A549 (cell line): ENCODE measurements around the gene PMFBP1. TPM values are rescaled to one million over a fixed set of nuclear protein-coding genes. Genes with fewer than 3 reads are reported as not detected.

Experiments used
- ATAC-seq, 2 experiments: fragments of 200-7000 bp in 1 of 2; fragments of >200 bp in 1 of 2; cut with Nextera tagmentation in 1 of 2; cut with Tn5 transposase in 1 of 2; 3 replicates each; pipeline versions ENCODE4 v1.8.0 to v1.9.1; 2018 to 2020; ENCODE audit warnings: mild to moderate bottlenecking in 1 of 2, moderate library complexity in 1 of 2
- CTCF ChIA-PET: fragments of 300-600 bp; sonication (Branson Sonifier 250); formaldehyde crosslinking; extraction: SDS; loops from one replicate; lab custom pipeline; 2021; ENCODE audit warnings: antibody characterized with exemption, inconsistent platforms; lab: Yijun Ruan, JAX
- POLR2A ChIA-PET: fragments of 350-600 bp; formaldehyde crosslinking; extraction: SDS; loops from one replicate; lab custom pipeline; 2021; ENCODE audit warnings: antibody characterized with exemption, inconsistent platforms; lab: Yijun Ruan, JAX
- DNase-seq, 2 experiments: peaks; one replicate each; pipeline versions ENCODE4 v3.0.0 to v3.0.0-alpha.2; 2011 to 2016; ENCODE audit warnings: low read depth in 1 of 2, low spot score in 1 of 2
- FAIRE-seq: peaks from 2 replicates; lab custom pipeline; 2011; peaks lifted over from hg19 to GRCh38; lab: Jason Lieb, UNC
- H3K27ac ChIP-seq, 2 experiments: fragments of >200 bp; sonication (Bioruptor Twin); formaldehyde crosslinking; 3 replicates each; pipeline ENCODE4 v1.5.1; 2016 to 2017
- H3K4me1 ChIP-seq: fragments of >200 bp; sonication (Bioruptor Twin); formaldehyde crosslinking; 3 replicates; pipeline ENCODE4 v1.6.1; 2016
- H3K4me2 ChIP-seq: fragments of >200 bp; sonication (Bioruptor Twin); formaldehyde crosslinking; 3 replicates; pipeline ENCODE4 v1.6.1; 2016
- H3K4me3 ChIP-seq: fragments of >200 bp; sonication (Bioruptor Twin); formaldehyde crosslinking; 3 replicates; pipeline ENCODE4 v1.5.1; 2016
- H3K9me3 ChIP-seq: fragments of >200 bp; sonication (Bioruptor Twin); formaldehyde crosslinking; 3 replicates; pipeline ENCODE4 v1.6.1; 2016
- BCL3 ChIP-seq: fragments of >200 bp; sonication (Bioruptor Twin); formaldehyde crosslinking; IDR thresholded peaks from 3 replicates; pipeline ENCODE4 v1.6.1; 2016
- BHLHE40 ChIP-seq: IDR thresholded peaks from 2 replicates; pipeline ENCODE4 v1.6.1; 2012; ENCODE audit warnings: low read depth, low read length, inconsistent platforms
- CBX8 ChIP-seq: fragments of 200-600 bp; sonication (generic); IDR thresholded peaks from 2 replicates; pipeline ENCODE4 v1.6.1; 2016
- CHD4 ChIP-seq: fragments of 200-600 bp; sonication (generic); IDR thresholded peaks from 2 replicates; pipeline ENCODE4 v1.6.1; 2016; ENCODE audit warnings: antibody characterized with exemption, mild to moderate bottlenecking, borderline replicate concordance
- EHMT2 ChIP-seq: fragments of 200-600 bp; sonication (generic); IDR thresholded peaks from 2 replicates; pipeline ENCODE4 v1.6.1; 2016; ENCODE audit warnings: antibody characterized with exemption, low read depth, mild to moderate bottlenecking, moderate library complexity
- ELK1 ChIP-seq: fragments of 150-350 bp; IDR thresholded peaks from 2 replicates; pipeline ENCODE4 v1.6.1; 2014; ENCODE audit warnings: low read depth, mild to moderate bottlenecking, low read length
- EP300 ChIP-seq, 2 experiments: fragments of >200 bp; sonication (Bioruptor Twin); formaldehyde crosslinking; IDR thresholded peaks; 2 replicates in 1 of 2; 3 replicates in 1 of 2; pipeline ENCODE4 v1.6.1; 2016 to 2017
- ESRRA ChIP-seq: fragments of 150-350 bp; IDR thresholded peaks from 2 replicates; pipeline ENCODE4 v1.6.1; 2014; ENCODE audit warnings: mild to moderate bottlenecking, low read length, borderline replicate concordance
- FOSL2 ChIP-seq, 2 experiments: fragments of 450-650 bp in 1 of 2; fragments of >200 bp in 1 of 2; sonication (Bioruptor Twin) in 1 of 2; formaldehyde crosslinking; IDR thresholded peaks; 2 replicates each; pipeline versions ENCODE4 v1.5.0 to v1.6.1; 2016 to 2020; ENCODE audit warnings: mild to moderate bottlenecking in 1 of 2, moderate library complexity in 1 of 2
- HOXA7 ChIP-seq: fragments of 250-450 bp; sonication (Bioruptor Pico); IDR thresholded peaks from 2 replicates; pipeline ENCODE4 v1.5.0; 2020; ENCODE audit warnings: mild to moderate bottlenecking, moderate library complexity
- HOXB13 ChIP-seq: fragments of 250-450 bp; sonication (Bioruptor Pico); IDR thresholded peaks from 2 replicates; pipeline ENCODE4 v1.5.0; 2020; ENCODE audit warnings: low read depth, mild to moderate bottlenecking, moderate library complexity
- KDM5A ChIP-seq: fragments of 200-600 bp; sonication (generic); IDR thresholded peaks from 2 replicates; pipeline ENCODE4 v1.6.1; 2016; ENCODE audit warnings: antibody characterized with exemption, mild to moderate bottlenecking
- MAFK ChIP-seq: fragments of 450-650 bp; IDR thresholded peaks from 2 replicates; pipeline ENCODE4 v1.6.1; 2014; ENCODE audit not compliant: partially characterized antibody
- NPAS2 ChIP-seq: fragments of 250-450 bp; sonication (Bioruptor Pico); IDR thresholded peaks from 2 replicates; pipeline ENCODE4 v1.8.0; 2022; ENCODE audit warnings: mild to moderate bottlenecking, moderate library complexity, borderline replicate concordance
- PHF8 ChIP-seq: fragments of 200-600 bp; sonication (generic); IDR thresholded peaks from 2 replicates; pipeline ENCODE4 v1.6.1; 2016; ENCODE audit warnings: low read depth, mild to moderate bottlenecking, antibody characterized with exemption, moderate library complexity, borderline replicate concordance
- RCOR1 ChIP-seq: fragments of 150-350 bp; IDR thresholded peaks from 2 replicates; pipeline ENCODE4 v1.6.1; 2014; ENCODE audit warnings: antibody characterized with exemption, low read length, low read depth
- REST ChIP-seq: fragments of 200-600 bp; sonication (generic); IDR thresholded peaks from 2 replicates; pipeline ENCODE4 v1.6.1; 2016; ENCODE audit warnings: antibody characterized with exemption, mild to moderate bottlenecking, moderate library complexity
- SREBF2 ChIP-seq: fragments of 450-650 bp; IDR thresholded peaks from 2 replicates; pipeline ENCODE4 v1.6.1; 2014; ENCODE audit warnings: mild to moderate bottlenecking, moderate library complexity
- TFCP2L1 ChIP-seq: fragments of 250-450 bp; sonication (Bioruptor Pico); IDR thresholded peaks from 2 replicates; pipeline ENCODE4 v1.5.0; 2021; ENCODE audit warnings: mild to moderate bottlenecking
- whole genome bisulfite sequencing: methylation state at CpG from one replicate; pipeline ENCODE4 v1.1.6; 2017; ENCODE audit errors: missing lambda C conversion rate; 5-methylcytosine and 5-hydroxymethylcytosine counted together
- polyA plus RNA-seq, 4 experiments: library from polyadenylated mRNA; depleted of rRNA in 3 of 4; stranded (reverse); fragments of >200 nt; fragmentation: RNase III in 1 of 4; extraction: RNeasy Plus Mini Kit Qiagen cat#74134 plus additional on column Dnase treatment in 1 of 4; gene quantifications; 2 replicates in 3 of 4; 3 replicates in 1 of 4; pipeline ENCODE4 v1.2.3, GENCODE V29; 2011 to 2017
- TF ChIP-seq, protein P1 (sequence below): fragments of >200 bp; sonication (Bioruptor Twin); formaldehyde crosslinking; IDR thresholded peaks from 3 replicates; pipeline ENCODE4 v1.5.1; 2016

PMFBP1 gene
- polyA plus RNA-seq, 2 of the 4 experiments (the other 2 are of a cell fraction): 0.05 to 0.22 TPM

DNA sequence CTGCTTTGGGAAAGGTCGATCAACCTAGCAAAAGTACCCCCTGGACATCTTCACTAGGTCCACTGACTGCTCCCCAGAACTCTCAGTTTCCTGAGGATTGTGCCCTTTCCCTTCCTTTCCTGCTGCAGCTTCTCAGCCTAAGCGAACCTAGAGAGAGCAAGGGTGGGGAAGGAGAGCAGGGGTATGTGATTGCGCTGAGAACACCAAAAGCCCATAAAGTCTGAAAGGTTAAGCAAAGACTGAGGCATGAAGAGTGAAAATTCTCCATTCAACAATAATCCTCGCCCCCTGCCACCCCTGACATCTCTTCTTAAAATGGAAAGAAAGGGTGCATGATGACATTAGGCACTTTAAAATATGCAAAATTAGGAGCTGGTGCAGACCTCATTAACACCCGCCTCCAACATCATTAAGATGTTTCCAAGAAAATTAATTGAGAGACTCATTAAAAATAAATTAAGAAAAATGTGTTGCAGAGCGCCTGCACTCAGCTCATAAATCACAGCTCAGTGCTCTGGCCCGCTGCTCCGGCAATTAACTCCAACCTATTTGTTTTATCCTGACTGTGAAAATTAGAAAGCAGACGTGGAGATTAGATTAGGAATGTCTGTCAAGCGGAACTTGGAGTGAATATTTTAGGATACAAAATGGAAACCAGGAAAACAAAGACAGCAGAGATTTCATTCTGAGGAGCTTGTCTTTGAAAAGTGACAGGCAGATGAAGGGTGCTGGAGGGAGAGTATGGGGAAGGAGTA, 49.1 kb upstream of the PMFBP1 start:
- WGBS: 45% methylated on average over 10 of the region's 10 CpGs
- FAIRE-seq (no peak), DNase-seq (no peak), ATAC-seq (no peak)
- ChIA-PET CTCF (interaction anchor here (0.7 kb wide), 2 partner anchors 13 to 96 kb away, joined by 3 read pairs; no protein-coding TSS in a partner anchor), POLR2A (no interaction called here)
- H3K27ac ChIP-seq: no peak overlapping the region
- H3K9me3 ChIP-seq: no peaks in the 10 kb centered on the region
- TF ChIP-seq EHMT2: no peak
- TF ChIP-seq PHF8: no peak
- TF ChIP-seq KDM5A: no peak
- TF ChIP-seq HOXA7 (CRISPR knock-in tag): no peak
- TF ChIP-seq NPAS2 (CRISPR knock-in tag): no peak
- no peak for TF ChIP-seq REST
- TF ChIP-seq BCL3: no peak
- TF ChIP-seq CHD4: no peak
- TF ChIP-seq, protein P1, sequence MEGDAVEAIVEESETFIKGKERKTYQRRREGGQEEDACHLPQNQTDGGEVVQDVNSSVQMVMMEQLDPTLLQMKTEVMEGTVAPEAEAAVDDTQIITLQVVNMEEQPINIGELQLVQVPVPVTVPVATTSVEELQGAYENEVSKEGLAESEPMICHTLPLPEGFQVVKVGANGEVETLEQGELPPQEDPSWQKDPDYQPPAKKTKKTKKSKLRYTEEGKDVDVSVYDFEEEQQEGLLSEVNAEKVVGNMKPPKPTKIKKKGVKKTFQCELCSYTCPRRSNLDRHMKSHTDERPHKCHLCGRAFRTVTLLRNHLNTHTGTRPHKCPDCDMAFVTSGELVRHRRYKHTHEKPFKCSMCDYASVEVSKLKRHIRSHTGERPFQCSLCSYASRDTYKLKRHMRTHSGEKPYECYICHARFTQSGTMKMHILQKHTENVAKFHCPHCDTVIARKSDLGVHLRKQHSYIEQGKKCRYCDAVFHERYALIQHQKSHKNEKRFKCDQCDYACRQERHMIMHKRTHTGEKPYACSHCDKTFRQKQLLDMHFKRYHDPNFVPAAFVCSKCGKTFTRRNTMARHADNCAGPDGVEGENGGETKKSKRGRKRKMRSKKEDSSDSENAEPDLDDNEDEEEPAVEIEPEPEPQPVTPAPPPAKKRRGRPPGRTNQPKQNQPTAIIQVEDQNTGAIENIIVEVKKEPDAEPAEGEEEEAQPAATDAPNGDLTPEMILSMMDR: no peak
- no peak for TF ChIP-seq FOSL2 (IDR thresholded peaks at IDR 0.05)
- TF ChIP-seq FOSL2 (CRISPR knock-in tag; IDR thresholded peaks at IDR 0.05): no peak
- no peak for TF ChIP-seq HOXB13 (CRISPR knock-in tag)
- no peak for TF ChIP-seq SREBF2
- TF ChIP-seq ELK1: no peak
- no peak for TF ChIP-seq ESRRA
- no peak for TF ChIP-seq TFCP2L1
- TF ChIP-seq MAFK: no peak
- no peak for TF ChIP-seq EP300 (IDR thresholded peaks at IDR 0.05)
- TF ChIP-seq BHLHE40: no peak
- TF ChIP-seq RCOR1: no peak
- TF ChIP-seq CBX8: no peak
- no peaks in the 10 kb centered on the region for H3K4me1 ChIP-seq
- H3K4me2 ChIP-seq: no peak overlapping the region
- H3K4me3 ChIP-seq: no peak overlapping the region
